Measurements from ENCODE around the gene AMTN. TPM values are rescaled to one million over a fixed set of nuclear protein-coding genes. Genes with fewer than 3 reads are reported as not detected.

AMTN gene, protein sequence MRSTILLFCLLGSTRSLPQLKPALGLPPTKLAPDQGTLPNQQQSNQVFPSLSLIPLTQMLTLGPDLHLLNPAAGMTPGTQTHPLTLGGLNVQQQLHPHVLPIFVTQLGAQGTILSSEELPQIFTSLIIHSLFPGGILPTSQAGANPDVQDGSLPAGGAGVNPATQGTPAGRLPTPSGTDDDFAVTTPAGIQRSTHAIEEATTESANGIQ
- total RNA-seq, result not detected in 2 replicates

DNA sequence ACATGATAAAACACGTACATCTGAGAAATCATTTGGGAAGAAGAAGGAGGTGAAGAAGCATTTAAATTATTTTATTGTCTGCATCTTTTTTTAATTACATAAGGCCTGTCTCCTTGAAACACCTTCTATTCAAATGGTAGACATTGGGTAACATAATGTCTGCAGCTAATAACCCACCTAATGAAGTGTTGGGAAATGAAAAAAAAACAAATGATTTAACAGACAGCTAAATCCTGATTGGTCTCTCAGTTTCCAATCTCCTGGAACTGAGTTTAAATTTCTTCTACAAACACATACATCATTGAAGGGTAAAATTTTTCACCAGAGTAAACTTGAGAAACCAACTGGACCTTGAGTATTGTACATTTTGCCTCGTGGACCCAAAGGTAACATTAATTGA, at the start of gene AMTN:
AMTN (plus strand) TSS at position 301 of the 400 bp plus-strand sequence. CDS start 209 bp downstream, outside the sequence.
- no peaks in the 10 kb centered on the region for H3K9me3 ChIP-seq (ENCODE audit: low read depth, low read length)
- no peaks in the 10 kb centered on the region for H3K79me2 ChIP-seq (ENCODE audit: insufficient read depth, low read length)
- H3K27ac ChIP-seq (ENCODE audit: low read depth, low read length), result no peak within 1 kb of the TSS
- H4K20me1 ChIP-seq (ENCODE audit: insufficient read depth, low read length), result no peaks in the 10 kb centered on the region
- TF ChIP-seq, protein P1, sequence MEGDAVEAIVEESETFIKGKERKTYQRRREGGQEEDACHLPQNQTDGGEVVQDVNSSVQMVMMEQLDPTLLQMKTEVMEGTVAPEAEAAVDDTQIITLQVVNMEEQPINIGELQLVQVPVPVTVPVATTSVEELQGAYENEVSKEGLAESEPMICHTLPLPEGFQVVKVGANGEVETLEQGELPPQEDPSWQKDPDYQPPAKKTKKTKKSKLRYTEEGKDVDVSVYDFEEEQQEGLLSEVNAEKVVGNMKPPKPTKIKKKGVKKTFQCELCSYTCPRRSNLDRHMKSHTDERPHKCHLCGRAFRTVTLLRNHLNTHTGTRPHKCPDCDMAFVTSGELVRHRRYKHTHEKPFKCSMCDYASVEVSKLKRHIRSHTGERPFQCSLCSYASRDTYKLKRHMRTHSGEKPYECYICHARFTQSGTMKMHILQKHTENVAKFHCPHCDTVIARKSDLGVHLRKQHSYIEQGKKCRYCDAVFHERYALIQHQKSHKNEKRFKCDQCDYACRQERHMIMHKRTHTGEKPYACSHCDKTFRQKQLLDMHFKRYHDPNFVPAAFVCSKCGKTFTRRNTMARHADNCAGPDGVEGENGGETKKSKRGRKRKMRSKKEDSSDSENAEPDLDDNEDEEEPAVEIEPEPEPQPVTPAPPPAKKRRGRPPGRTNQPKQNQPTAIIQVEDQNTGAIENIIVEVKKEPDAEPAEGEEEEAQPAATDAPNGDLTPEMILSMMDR (IDR thresholded peaks at IDR 0.05; ENCODE audit: extremely low read depth, low read depth, low read length), result no peak
- no peaks in the 10 kb centered on the region for H3K4me1 ChIP-seq (ENCODE audit: insufficient read depth, low read length)
- no peaks in the 10 kb centered on the region for H3K36me3 ChIP-seq (ENCODE audit: insufficient read depth, low read length)
- no peak within 1 kb of the TSS for H3K4me2 ChIP-seq (ENCODE audit: insufficient read depth, low read length)
- no peak for DNase-seq (ENCODE audit: insufficient read length, low spot score, missing footprints)
- no peak within 1 kb of the TSS for H3K4me3 ChIP-seq (ENCODE audit: insufficient read depth, low read length)
- H2AFZ ChIP-seq (ENCODE audit: low read length), result no peak within 1 kb of the TSS
- no peaks in the 10 kb centered on the region for H3K27me3 ChIP-seq (ENCODE audit: insufficient read depth, low read length)

DNA sequence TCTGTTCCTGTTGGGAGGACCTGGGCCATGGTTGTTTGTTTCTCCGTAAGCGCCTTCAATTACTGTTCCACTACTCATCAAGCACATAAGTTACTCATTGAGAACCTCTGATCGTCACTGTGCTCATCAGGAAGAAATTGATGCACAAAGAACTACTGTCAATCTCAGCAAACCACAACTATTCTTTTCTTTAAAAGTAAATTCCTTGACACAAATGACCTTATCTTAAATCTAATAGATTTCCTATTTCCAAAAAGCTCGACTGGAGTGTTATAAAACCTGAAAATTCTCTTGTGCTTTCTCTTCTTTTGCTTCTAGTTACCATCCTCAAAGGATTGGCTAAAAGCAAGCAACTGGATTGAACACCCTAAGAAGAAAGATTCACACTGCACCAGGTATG, 46.5 kb upstream of the AMTN start, which contains the start of gene MUC7:
MUC7 (plus strand) TSS at position 301 of the 400 bp plus-strand sequence. CDS start 1,825 bp downstream, outside the sequence.
- Histone ChIP-seq H3K36me3 (ENCODE audit: insufficient read depth, low read length) (no peaks in the 10 kb centered on the region), H3K4me2 (ENCODE audit: insufficient read depth, low read length) (no peak within 1 kb of the TSS), H2AFZ (ENCODE audit: low read length) (no peak within 1 kb of the TSS), H3K27me3 (ENCODE audit: insufficient read depth, low read length) (no peaks in the 10 kb centered on the region), H4K20me1 (ENCODE audit: insufficient read depth, low read length) (no peaks in the 10 kb centered on the region), H3K4me1 (ENCODE audit: insufficient read depth, low read length) (no peaks in the 10 kb centered on the region), H3K4me3 (ENCODE audit: insufficient read depth, low read length) (no peak within 1 kb of the TSS), H3K27ac (ENCODE audit: low read depth, low read length) (no peak within 1 kb of the TSS), H3K9me3 (ENCODE audit: low read depth, low read length) (no peaks in the 10 kb centered on the region), H3K79me2 (ENCODE audit: insufficient read depth, low read length) (no peaks in the 10 kb centered on the region)
- no peak for DNase-seq (ENCODE audit: insufficient read length, low spot score, missing footprints)
- TF ChIP-seq, protein P1 (IDR thresholded peaks at IDR 0.05; ENCODE audit: extremely low read depth, low read depth, low read length), result no peak

DNA sequence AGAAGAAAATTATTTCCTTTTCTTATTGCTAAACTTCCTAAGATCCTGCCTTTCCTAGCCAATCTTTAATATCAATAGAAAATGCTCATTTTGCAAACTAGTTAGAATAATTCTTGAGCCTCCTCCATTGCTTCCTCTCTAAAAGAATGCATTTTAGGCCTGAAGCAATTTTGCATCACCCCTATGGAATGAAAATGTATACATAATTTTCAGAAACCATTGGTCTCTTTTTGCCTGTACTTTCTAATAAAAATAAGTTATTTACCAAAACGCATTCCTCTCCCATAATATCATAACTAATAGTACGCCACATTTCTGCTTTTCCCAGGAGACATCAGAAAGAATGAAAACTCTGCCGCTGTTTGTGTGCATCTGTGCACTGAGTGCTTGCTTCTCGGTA, 44.7 kb upstream of the AMTN start:
- Histone ChIP-seq H2AFZ (ENCODE audit: low read length) (no peak overlapping the region), H3K27ac (ENCODE audit: low read depth, low read length) (no peak overlapping the region), H3K4me2 (ENCODE audit: insufficient read depth, low read length) (no peak overlapping the region), H3K27me3 (ENCODE audit: insufficient read depth, low read length) (no peaks in the 10 kb centered on the region), H3K36me3 (ENCODE audit: insufficient read depth, low read length) (no peaks in the 10 kb centered on the region), H4K20me1 (ENCODE audit: insufficient read depth, low read length) (no peaks in the 10 kb centered on the region), H3K79me2 (ENCODE audit: insufficient read depth, low read length) (no peaks in the 10 kb centered on the region), H3K4me1 (ENCODE audit: insufficient read depth, low read length) (no peaks in the 10 kb centered on the region), H3K9me3 (ENCODE audit: low read depth, low read length) (no peaks in the 10 kb centered on the region), H3K4me3 (ENCODE audit: insufficient read depth, low read length) (no peak overlapping the region)
- no peak for DNase-seq (ENCODE audit: insufficient read length, low spot score, missing footprints)
- TF ChIP-seq, protein P1 (IDR thresholded peaks at IDR 0.05; ENCODE audit: extremely low read depth, low read depth, low read length), result no peak

DNA sequence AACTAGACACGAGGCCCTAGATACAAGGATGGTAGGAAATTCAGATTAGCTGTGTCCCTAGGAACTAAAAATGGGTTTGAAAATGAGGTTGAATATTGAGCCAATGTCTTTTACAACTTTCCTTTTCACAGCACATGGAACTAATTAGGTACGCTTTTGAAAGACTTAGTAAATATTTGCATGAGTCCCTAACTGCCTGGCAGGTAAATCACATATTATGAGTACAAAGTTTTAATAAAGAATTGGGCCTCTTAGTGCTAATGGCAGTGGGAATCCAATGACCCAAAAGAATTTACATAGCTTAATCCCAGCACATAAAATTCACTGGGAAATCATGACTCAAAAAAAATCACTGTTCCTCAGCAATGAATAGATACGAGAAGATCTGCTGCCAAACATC, 29.6 kb upstream of the AMTN start:
- no peak overlapping the region for H3K27ac ChIP-seq (ENCODE audit: low read depth, low read length)
- no peak overlapping the region for H3K4me3 ChIP-seq (ENCODE audit: insufficient read depth, low read length)
- TF ChIP-seq, protein P1 (IDR thresholded peaks at IDR 0.05; ENCODE audit: extremely low read depth, low read depth, low read length), result no peak
- no peak overlapping the region for H3K4me2 ChIP-seq (ENCODE audit: insufficient read depth, low read length)
- no peaks in the 10 kb centered on the region for H3K4me1 ChIP-seq (ENCODE audit: insufficient read depth, low read length)
- no peaks in the 10 kb centered on the region for H3K79me2 ChIP-seq (ENCODE audit: insufficient read depth, low read length)
- no peak for DNase-seq (ENCODE audit: insufficient read length, low spot score, missing footprints)
- H3K9me3 ChIP-seq (ENCODE audit: low read depth, low read length), result no peaks in the 10 kb centered on the region
- H4K20me1 ChIP-seq (ENCODE audit: insufficient read depth, low read length), result no peaks in the 10 kb centered on the region
- H2AFZ ChIP-seq (ENCODE audit: low read length), result no peak overlapping the region
- H3K36me3 ChIP-seq (ENCODE audit: insufficient read depth, low read length), result no peaks in the 10 kb centered on the region
- H3K27me3 ChIP-seq (ENCODE audit: insufficient read depth, low read length), result no peaks in the 10 kb centered on the region
